GM12892 (cell line): ENCODE results near the gene MYO7A.

Experiments
- POLR2A ChIP-seq: IDR thresholded peaks from 2 replicates; pipeline ENCODE4 v1.6.1; 2011; ENCODE audit warnings: low read depth, low read length, control low read depth
- POLR2AphosphoS5 ChIP-seq: IDR thresholded peaks from 2 replicates; pipeline ENCODE4 v1.6.1; 2011; ENCODE audit warnings: low read depth, low read length, control low read depth
- TAF1 ChIP-seq: IDR thresholded peaks from 2 replicates; pipeline ENCODE4 v1.6.1; 2011; ENCODE audit warnings: low read depth, mild to moderate bottlenecking, control low read depth, low read length, borderline replicate concordance

GRCh38 chr11:77179048-77179447, 51.0 kb downstream of the MYO7A start:
- TF ChIP-seq POLR2A (no peak), TAF1 (no peak), POLR2AphosphoS5 (no peak)
